HG03045 (cell line): Measurements from ENCODE around the gene GRIK4.

Experiments
- ATAC-seq: cut with Tn5 transposase; IDR thresholded peaks from one replicate; pipeline ENCODE4 v1.9.1; 2021; ENCODE audit warnings: mild to moderate bottlenecking, moderate library complexity; ENCODE audit not compliant: unreplicated experiment

GRIK4 gene

DNA sequence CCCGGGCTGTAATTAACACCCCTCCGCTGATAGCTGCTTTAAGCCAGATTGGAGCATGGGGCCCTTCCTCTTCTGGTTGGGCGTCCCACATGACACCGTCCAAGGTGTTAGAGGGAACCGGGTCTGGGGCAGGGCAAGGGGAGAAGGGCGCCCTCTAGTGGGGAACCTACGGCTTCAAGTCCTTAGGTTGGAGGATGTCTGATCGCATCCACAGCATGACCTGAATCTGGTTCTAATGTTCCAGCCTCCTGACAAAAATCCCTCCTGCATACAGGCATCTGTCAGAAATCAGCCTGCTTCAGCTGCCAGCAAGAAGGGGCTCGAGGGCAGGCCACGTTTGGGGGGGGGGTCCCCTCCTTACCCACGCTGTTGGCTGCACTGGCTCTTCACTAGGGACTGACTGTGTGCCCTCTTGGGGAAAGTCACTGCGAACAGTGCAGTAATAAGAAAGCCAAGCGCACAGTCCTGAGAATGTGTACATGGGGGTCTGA, 418.2 kb downstream of the GRIK4 start:
- ATAC-seq, result no peak

DNA sequence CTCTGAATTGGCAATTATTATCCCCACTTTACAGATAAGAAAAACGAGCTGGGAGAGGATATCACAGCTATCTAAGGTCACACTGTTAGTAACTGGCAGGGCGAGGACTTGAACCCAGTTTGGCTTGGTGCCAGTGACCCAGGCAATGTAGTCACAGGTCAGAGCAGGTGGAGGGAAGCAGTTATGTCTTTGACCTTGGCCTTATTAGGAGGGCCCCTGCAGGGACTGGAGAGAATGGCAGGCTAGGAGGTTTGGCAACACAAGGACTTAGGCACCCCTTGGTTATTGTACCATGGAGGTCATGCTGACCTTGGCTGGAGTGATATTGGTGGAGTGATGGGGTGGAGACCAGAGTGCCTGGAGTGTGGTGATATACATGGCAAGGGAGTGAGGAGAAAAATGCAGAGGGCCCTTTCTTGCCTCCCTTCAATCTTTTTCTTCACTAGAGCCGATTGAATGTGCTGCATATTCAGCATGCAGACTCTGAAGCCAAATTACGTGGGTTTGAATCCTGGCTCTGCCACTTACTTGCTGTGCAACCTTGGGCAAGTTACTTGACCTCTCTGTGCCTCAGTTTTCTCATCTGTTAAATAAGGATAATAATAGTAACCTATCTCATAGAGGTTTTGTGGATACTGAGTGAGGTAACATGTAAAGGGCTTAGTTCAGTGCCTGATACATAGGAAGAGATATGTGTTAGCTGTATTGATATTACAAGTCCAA, 419.7 kb downstream of the GRIK4 start:
- no peak for ATAC-seq

DNA sequence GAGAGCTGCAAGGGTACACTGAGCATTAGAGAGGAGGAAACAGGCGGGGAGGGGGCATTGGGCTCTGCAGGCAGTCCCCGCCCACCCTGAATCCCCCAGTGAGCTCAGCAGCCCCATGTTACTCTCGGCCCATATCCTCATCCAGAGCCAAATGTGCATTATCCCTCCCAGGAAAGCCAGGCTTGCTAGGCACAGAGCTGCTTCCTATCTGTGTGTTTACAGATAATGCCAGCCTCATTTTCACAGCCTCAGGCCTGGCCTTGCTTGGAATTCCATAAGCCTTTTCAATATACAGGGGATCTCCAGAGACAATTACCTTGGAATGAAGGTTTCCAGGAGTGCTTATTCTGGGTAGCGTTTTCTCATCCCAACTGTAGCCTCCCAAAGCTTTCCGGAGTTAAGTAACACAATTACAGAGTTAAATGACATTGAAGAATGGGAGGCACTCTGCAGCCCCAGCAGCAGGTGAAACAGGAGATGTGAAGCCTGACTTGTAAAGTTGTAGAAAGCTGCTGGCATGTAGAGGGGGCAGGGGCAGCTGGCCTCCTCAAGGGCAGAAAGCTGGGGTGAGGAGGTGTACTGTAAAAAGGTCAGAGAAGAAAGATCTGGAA, 420.9 kb downstream of the GRIK4 start:
- no peak for ATAC-seq

DNA sequence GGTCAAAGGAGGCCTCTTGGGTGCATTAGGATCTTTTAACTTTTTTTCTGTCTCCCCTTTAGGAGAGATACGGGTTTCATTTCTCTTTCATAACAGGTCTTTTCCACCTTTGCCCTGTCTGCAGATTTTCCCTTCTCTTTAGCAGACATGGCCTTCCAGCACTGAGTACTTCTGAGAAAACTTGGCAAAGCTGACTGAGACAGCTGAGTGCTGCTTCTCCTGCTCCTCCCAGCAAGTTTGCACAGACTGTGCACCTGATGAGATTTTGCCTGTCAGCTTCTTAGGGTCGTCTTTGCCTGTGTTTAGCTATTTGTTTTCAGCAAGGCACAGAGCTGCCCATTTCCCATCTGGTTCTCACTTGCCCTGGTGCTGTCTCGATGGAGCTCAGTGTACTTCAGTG, 424.8 kb downstream of the GRIK4 start:
- ATAC-seq, result no peak

DNA sequence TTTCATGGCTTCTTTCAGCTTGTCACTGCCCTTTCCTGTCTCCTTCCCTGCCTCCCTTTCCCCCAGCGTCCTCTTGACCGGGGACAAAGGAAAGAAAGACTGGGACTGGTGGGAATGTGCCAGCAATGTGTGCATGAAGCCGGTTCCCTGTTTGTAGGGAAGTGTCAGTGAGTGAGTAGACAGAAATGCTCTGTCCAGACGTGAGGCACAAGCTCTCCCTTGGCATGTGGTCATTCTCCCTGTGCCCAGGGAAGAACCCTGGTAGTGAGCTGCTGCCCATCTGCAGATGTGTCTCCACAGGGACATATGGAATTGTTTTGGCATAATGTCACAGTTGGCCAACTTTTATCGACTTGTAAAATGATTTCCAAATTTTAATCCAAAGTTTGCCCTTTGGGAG, 426.0 kb downstream of the GRIK4 start:
- no peak for ATAC-seq

DNA sequence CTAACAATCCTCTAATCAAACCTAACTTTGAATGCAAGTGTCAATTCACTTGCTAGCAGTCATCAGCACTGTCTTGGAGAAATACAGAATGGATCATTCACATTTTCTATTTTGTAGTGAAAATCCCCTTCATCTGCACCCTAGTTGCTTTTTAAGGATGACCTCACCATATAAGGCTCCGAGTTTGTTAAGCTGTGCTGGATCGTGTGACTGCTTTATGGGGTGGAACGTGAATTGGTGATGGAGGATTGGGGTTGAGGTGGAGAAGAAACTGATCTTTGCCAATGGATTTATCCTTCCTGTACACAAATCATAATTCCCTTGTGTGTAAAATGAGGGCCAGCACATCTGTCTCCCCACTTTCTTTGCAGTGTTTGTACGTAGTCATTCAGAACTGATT, 426.7 kb downstream of the GRIK4 start:
- no peak for ATAC-seq

DNA sequence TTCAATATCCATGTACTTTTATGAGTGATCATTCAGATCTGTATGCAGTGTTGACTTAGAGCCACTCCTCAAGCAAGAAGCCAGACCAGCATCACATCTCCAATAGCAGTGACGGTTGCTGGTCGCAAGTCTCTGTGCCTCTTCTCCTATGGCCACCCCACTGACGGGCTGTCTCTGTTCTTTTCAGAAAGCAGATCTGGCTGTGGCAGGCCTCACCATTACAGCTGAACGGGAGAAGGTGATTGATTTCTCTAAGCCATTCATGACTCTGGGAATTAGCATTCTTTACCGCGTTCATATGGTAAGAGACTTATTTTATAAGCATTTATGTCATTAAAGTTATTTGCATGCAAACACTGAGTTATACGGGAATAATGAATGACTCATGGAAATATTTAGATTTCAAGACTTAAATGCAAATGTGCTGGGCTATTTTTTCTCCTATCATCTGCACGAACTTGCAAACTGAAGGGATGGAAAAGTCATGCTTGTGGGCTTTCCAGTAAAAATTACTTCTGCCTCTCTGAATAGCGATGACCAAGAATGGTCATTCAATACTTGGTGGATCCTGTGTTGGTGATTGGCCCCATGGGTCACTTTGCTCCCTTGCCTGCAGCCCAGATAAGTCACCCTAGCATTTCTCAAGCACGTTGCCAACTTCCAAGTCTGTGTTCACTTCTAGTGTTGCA, 428.8 kb downstream of the GRIK4 start:
- ATAC-seq, result no peak

DNA sequence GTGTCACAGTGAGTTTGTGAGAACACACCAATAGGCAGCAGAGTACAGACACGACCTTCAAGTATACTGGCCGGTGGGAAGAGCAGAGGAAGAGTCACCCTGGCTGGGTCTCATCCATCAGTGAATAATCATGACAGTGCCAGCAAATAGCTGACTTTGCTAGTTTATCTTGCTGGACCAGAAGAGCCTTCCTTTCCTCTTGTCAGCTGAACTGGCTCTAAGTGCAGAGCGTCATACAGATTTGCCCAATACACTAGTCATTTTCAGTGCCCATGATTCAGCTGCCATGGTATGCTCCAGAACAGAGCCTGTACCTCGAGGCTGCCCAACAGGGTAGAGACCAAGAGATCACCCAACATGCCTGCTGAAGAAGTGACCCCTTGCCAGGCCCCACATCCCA, 429.5 kb downstream of the GRIK4 start:
- ATAC-seq, result no peak

DNA sequence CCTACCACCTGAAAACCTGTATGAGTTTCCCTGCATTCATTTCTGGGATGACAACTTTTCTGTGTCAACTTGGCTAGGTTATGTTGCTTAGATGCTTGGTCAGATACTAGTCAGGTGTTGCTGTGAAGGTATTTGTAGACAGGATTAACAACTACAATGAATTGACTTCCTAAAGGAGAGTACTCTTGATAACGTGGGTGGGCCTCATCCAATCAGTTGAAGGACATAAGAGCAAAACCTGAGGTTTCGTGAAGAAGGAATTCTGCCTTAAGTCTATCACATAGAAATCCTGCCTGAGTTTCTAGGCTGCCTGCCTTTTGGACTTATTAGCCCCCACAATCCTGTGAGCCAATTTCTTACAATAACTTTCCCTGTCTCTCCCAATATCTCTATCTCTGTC, 431.2 kb downstream of the GRIK4 start:
- no peak for ATAC-seq

DNA sequence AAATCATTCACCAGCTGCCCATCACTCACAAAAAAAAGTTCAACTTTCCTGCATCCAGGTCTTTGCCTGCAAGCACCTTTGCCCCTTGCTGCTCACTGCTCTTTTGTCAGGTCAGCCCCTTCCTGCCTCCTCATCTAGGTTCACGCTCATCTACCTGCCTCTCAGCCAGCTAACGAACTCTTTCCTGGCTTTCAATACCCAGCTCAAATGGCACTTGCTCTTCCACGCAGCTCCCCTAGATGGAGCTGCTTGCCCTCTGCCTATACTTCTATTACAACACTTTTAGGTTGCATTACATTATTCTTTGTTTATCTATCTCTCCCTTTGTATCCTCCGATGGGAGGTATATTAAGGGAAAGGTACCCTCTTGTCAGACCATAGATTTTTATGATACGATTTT, 433.5 kb downstream of the GRIK4 start:
- no peak for ATAC-seq

DNA sequence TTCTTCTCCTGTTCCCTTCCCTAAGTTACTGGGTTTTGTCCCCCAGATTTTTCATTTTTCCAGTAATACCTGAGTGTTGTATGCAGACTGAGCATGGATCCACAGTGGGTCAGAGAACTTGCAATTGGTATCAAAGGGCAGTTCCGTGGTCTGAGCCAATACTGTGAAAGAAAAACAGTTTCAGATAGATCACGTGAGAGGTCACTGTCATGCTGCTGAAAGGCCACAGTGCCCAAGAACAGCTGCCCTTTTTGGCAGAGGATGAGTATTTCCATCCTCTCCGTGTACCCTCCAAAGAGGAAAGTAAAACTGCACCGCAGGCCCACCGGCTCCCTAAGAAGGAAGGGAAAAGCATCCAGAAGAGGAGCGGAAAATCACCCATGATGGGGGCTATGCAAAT, 439.3 kb downstream of the GRIK4 start:
- no peak for ATAC-seq

DNA sequence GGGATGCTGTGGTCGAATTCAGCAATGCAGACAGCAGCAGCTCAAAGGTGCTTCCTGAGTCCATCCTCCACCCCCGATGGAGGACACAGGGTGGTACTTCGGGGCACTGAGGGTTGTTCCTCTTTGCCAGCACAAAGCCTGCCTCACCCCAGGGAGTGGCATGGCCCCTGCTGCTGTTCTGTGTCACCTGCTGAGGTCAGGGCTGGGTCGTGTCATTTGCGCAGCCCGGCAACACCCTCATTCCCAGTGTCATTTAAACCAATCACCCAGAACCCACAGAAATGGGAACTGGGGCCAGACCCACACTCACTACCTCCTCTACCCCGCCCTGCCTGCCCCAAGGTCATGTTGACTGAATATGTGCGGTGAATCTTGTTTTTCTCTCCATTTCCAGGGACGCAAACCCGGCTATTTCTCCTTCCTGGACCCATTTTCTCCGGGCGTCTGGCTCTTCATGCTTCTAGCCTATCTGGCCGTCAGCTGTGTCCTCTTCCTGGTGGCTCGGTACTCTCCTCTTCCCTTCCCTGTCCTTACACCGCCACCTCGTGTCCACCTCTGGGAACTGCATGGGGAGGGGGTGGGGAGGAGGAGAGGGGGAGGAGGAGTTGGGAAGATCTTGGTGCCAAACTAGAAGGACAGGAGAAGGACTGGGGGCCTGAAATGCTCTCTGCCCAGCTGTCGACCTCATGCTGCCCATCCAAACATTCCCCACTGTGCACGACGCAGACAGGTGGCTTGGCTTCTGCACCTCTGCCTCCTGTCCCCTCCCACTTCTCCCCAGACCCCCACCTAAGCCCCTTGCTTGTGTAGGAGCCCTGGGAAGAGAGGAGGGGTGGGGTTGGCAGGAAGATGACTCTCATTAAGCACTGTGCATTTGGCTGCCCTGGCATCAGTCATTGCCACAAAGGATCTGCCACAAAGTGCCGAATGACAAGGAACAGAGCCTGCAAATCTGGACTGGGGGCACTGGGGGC, 441.2 kb downstream of the GRIK4 start:
- ATAC-seq, result no peak

DNA sequence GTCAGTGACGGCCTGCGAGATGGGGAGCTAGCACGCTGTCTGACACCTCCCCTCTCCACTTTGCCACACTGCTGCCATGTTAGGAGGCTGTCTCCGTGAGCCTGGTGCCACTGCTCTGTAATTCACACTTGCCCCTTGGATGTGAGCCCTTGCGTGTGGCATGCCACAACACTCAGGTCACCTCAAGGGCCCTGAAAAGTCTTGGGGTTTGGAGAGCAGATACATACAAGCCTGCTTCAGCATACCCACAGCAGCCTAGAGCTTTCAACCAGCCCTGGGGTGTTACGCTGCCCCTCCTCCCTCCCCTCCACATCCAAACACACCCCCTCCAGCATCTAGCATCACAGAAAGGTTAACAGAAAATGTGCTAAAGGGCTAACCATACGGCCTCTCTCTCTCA, 442.8 kb downstream of the GRIK4 start:
- ATAC-seq, result no peak

DNA sequence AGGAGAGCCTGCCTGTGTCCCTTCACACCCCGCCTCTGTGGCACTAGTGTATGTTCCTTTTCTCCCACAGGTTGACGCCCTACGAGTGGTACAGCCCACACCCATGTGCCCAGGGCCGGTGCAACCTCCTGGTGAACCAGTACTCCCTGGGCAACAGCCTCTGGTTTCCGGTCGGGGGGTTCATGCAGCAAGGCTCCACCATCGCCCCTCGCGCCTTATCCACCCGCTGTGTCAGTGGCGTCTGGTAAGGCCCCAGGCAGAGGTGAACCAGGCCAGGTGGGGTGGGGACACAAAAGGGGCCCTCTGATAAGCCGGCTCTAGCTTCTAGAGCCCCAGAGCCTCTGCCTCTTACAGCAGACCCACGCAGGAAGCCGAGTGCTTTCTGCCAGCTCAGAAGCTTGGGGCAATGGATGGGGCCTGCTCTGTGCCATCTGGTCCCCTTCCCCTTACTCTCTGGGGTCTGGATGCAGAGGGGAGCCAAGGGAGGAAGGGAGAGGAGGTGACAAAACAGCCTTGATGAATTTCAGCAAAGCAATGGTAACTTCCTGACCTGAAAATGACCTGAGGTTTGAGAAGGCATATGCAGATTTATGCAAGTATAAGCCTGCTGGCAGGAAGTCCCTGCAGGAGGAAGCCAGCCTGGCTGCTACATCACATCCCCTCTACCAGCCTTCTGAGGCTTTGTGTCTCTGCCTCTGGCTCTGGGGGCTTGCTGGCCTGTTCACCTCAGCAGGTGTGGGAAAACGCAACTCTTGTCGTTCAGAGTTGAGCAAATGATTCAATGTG, 445.4 kb downstream of the GRIK4 start:
- ATAC-seq, result no peak

DNA sequence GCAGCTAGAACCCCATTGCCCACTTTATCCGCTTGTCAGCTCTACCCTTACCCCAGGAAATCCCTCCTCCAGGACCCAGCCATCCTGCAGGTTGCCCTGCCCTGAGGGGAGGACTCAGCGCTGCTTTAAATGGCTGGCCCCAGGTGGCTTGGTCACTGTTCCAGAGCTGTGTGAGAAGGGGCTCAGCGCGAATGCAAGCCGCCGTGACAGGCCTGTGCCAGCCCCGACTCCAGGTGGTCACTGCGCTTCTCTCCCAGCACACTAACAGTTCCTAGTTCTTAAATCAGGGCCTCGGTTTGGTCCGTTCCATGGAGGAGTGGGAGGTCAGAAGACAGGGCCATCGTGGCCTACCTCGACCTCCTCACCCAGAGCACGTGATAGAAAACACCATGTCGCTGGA, 446.6 kb downstream of the GRIK4 start:
- ATAC-seq, result no peak

DNA sequence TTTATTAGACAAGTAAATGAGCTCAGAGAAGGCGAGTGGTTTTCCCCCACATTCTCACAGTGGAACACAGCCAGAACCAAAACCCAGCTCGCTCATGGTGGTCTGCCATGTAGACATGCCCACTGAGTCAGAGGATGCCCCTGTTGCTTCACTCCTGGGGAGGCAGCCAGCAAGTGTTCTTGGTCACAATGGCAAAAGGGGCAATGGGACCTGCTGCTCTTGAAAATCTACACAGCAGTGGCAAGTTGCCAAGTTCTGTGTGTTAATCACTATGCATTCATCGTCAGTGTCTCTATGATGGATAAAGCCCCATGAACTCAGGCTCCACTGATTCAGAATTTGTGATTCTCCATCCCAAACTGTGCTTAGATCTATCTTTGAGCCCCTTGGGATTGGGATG, 447.6 kb downstream of the GRIK4 start:
- ATAC-seq, result no peak

DNA sequence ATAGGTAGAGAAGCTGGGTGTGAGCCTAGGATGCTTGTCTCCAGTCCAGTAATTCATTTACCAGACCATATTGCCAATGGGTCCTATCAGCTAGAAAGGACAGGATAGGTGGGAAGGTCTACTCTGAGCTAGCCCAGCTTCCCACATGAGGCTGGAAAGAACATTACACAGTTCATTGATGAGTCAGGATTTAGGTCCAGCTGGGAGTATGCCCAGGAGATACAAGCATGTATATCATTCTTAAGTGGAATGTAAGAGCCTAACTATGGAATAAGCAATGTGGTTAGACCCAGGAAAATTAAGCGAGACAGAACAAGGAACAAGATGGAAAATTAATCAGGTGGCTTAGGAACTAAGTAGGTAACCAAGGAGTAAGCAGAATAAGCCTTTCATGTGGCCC, 453.3 kb downstream of the GRIK4 start:
- no peak for ATAC-seq

DNA sequence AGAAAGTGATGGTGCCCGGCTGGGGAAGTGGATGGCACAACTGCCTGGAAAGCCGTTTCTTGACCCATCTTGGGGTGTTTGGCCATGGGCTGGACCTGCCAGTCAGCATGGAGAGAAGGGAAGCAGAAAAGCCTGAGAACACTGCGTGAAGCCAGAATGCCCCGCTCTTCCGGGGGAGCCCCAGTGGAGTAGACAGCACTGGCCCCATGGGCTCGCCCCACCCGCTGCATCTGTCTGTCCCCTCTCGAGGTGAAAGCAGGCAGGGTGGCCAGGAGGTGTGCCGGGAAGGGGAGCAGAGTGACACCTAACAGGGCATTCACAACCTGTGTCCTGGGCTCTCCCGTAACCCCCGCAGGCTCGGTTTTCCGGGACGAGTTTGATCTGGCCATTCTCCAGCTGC, 455.3 kb downstream of the GRIK4 start:
- no peak for ATAC-seq

DNA sequence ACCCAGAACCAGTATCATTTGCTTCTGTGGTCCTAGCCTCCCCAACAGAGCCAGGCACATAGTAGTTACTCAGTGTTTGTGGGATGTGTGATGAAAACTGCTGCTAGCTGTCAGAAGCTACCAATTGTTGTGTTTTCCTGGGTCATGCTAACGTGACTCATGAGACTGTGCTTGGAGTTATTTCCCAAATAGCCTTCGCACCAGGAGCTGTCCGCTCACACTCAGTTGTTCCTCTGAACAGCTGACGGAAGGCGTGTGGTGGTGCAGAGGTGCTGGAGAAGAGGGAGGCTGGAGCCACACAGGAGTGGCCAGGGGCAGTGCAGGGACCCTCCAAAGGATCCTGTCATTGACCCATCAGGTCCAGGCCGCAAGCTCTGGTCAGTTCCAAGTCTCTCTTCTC, 458.4 kb downstream of the GRIK4 start:
- ATAC-seq, result no peak

DNA sequence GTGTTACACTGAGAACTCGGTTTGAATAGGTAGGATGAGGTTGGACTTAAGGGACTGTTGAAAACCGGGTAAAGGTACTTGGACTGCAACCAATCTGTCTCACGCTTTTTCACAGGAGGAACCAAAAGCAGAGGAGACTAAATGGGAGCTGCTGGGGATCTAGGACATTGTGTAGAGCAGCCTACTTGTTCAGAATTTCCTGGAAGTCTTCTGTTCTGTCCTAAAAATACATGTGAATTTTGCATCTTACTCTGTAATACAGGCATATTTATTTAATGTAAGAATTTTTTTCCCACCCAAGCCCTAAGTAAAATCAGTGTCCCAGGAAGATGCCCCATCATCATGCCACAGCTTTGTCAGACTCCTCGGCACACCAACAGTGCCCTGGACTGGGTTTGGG, 460.3 kb downstream of the GRIK4 start:
- no peak for ATAC-seq
